ENCODE measurements around the gene THSD4.
A peak's percentile ranks its signal among the peaks of the same experiment; 100 is the strongest.

THSD4 gene

GRCh38 chr15:71191296-71191695, 76.0 kb downstream of the THSD4 start:
- no peaks in the 10 kb centered on the region for H3K9me3 ChIP-seq (ENCODE audit: control insufficient read depth, insufficient read depth, low read depth, low read length)
- H3K27ac ChIP-seq (ENCODE audit: low read depth, low read length): no peak overlapping the region
- H3K27me3 ChIP-seq (ENCODE audit: control insufficient read depth, insufficient read depth, low read length): no peaks in the 10 kb centered on the region
- no peak overlapping the region for H3K9ac ChIP-seq (ENCODE audit: low read length)
- H3K36me3 ChIP-seq (ENCODE audit: control insufficient read depth, insufficient read depth, low read length): no peaks in the 10 kb centered on the region
- H3K4me3 ChIP-seq (ENCODE audit: low read depth, low read length): no peak overlapping the region
- H3K4me1 ChIP-seq (ENCODE audit: control insufficient read depth, insufficient read depth, low read length): peaks cover 10% of the 10 kb centered on the region

GRCh38 chr15:71192816-71193215, 77.5 kb downstream of the THSD4 start:
- H3K36me3 ChIP-seq (ENCODE audit: control insufficient read depth, insufficient read depth, low read length): no peaks in the 10 kb centered on the region

GRCh38 chr15:71194286-71194685, 79.0 kb downstream of the THSD4 start:
- Histone ChIP-seq H3K9ac (ENCODE audit: low read length) (no peak overlapping the region), H3K27ac (ENCODE audit: low read depth, low read length) (no peak overlapping the region), H3K27me3 (ENCODE audit: control insufficient read depth, insufficient read depth, low read length) (no peaks in the 10 kb centered on the region), H3K36me3 (ENCODE audit: control insufficient read depth, insufficient read depth, low read length) (no peaks in the 10 kb centered on the region), H3K9me3 (ENCODE audit: control insufficient read depth, insufficient read depth, low read depth, low read length) (no peaks in the 10 kb centered on the region), H3K4me1 (ENCODE audit: control insufficient read depth, insufficient read depth, low read length) (no peaks in the 10 kb centered on the region), H3K4me3 (ENCODE audit: low read depth, low read length) (no peak overlapping the region)

More at GRCh38 chr15:71192816-71193215, 77.5 kb downstream of the THSD4 start:
- no peak overlapping the region for H3K27ac ChIP-seq (ENCODE audit: low read depth, low read length)
- no peak overlapping the region for H3K9ac ChIP-seq (ENCODE audit: low read length)
- no peaks in the 10 kb centered on the region for H3K27me3 ChIP-seq (ENCODE audit: control insufficient read depth, insufficient read depth, low read length)
- no peak overlapping the region for H3K4me3 ChIP-seq (ENCODE audit: low read depth, low read length)
- H3K9me3 ChIP-seq (ENCODE audit: control insufficient read depth, insufficient read depth, low read depth, low read length): no peaks in the 10 kb centered on the region
- peaks cover 1% of the 10 kb centered on the region; the same call in 1 of the 2 replicates for H3K4me1 ChIP-seq (ENCODE audit: control insufficient read depth, insufficient read depth, low read length)

GRCh38 chr15:71195242-71195641, 80.0 kb downstream of the THSD4 start:
- Histone ChIP-seq H3K4me1 (ENCODE audit: control insufficient read depth, insufficient read depth, low read length) (no peaks in the 10 kb centered on the region), H3K4me3 (ENCODE audit: low read depth, low read length) (no peak overlapping the region), H3K27ac (ENCODE audit: low read depth, low read length) (no peak overlapping the region), H3K27me3 (ENCODE audit: control insufficient read depth, insufficient read depth, low read length) (no peaks in the 10 kb centered on the region), H3K9ac (ENCODE audit: low read length) (no peak overlapping the region), H3K36me3 (ENCODE audit: control insufficient read depth, insufficient read depth, low read length) (no peaks in the 10 kb centered on the region), H3K9me3 (ENCODE audit: control insufficient read depth, insufficient read depth, low read depth, low read length) (no peaks in the 10 kb centered on the region)

GRCh38 chr15:71197620-71198019, 82.3 kb downstream of the THSD4 start:
- Histone ChIP-seq H3K27ac (ENCODE audit: low read depth, low read length) (no peak overlapping the region), H3K36me3 (ENCODE audit: control insufficient read depth, insufficient read depth, low read length) (no peaks in the 10 kb centered on the region), H3K4me3 (ENCODE audit: low read depth, low read length) (no peak overlapping the region), H3K4me1 (ENCODE audit: control insufficient read depth, insufficient read depth, low read length) (peaks cover 7% of the 10 kb centered on the region), H3K9me3 (ENCODE audit: control insufficient read depth, insufficient read depth, low read depth, low read length) (no peaks in the 10 kb centered on the region), H3K9ac (ENCODE audit: low read length) (no peak overlapping the region), H3K27me3 (ENCODE audit: control insufficient read depth, insufficient read depth, low read length) (no peaks in the 10 kb centered on the region)

- Histone ChIP-seq H3K4me3 (ENCODE audit: low read depth, low read length) (no peak overlapping the region), H3K4me1 (ENCODE audit: control insufficient read depth, insufficient read depth, low read length) (peaks cover 14% of the 10 kb centered on the region), H3K9me3 (ENCODE audit: control insufficient read depth, insufficient read depth, low read depth, low read length) (no peaks in the 10 kb centered on the region), H3K27me3 (ENCODE audit: control insufficient read depth, insufficient read depth, low read length) (no peaks in the 10 kb centered on the region), H3K27ac (ENCODE audit: low read depth, low read length) (no peak overlapping the region), H3K9ac (ENCODE audit: low read length) (no peak overlapping the region), H3K36me3 (ENCODE audit: control insufficient read depth, insufficient read depth, low read length) (no peaks in the 10 kb centered on the region)
Measured at GRCh38 chr15:71198846-71199245, 83.6 kb downstream of the THSD4 start.

- no peaks in the 10 kb centered on the region for H3K27me3 ChIP-seq (ENCODE audit: control insufficient read depth, insufficient read depth, low read length)
- no peaks in the 10 kb centered on the region for H3K9me3 ChIP-seq (ENCODE audit: control insufficient read depth, insufficient read depth, low read depth, low read length)
- no peak overlapping the region for H3K4me3 ChIP-seq (ENCODE audit: low read depth, low read length)
- H3K27ac ChIP-seq (ENCODE audit: low read depth, low read length): no peak overlapping the region
- H3K9ac ChIP-seq (ENCODE audit: low read length): no peak overlapping the region
- no peaks in the 10 kb centered on the region for H3K36me3 ChIP-seq (ENCODE audit: control insufficient read depth, insufficient read depth, low read length)
- peaks cover 22% of the 10 kb centered on the region for H3K4me1 ChIP-seq (ENCODE audit: control insufficient read depth, insufficient read depth, low read length)
Measured at GRCh38 chr15:71199384-71200351, 84.4 kb downstream of the THSD4 start.

GRCh38 chr15:71201477-71201876, 86.2 kb downstream of the THSD4 start:
- Histone ChIP-seq H3K4me1 (ENCODE audit: control insufficient read depth, insufficient read depth, low read length) (peaks cover 33% of the 10 kb centered on the region), H3K4me3 (ENCODE audit: low read depth, low read length) (no peak overlapping the region), H3K9ac (ENCODE audit: low read length) (no peak overlapping the region), H3K9me3 (ENCODE audit: control insufficient read depth, insufficient read depth, low read depth, low read length) (no peaks in the 10 kb centered on the region), H3K36me3 (ENCODE audit: control insufficient read depth, insufficient read depth, low read length) (no peaks in the 10 kb centered on the region), H3K27ac (ENCODE audit: low read depth, low read length) (no peak overlapping the region), H3K27me3 (ENCODE audit: control insufficient read depth, insufficient read depth, low read length) (no peaks in the 10 kb centered on the region)

- H3K4me1 ChIP-seq (ENCODE audit: control insufficient read depth, insufficient read depth, low read length): peaks cover 33% of the 10 kb centered on the region
- no peak overlapping the region for H3K4me3 ChIP-seq (ENCODE audit: low read depth, low read length)
- H3K36me3 ChIP-seq (ENCODE audit: control insufficient read depth, insufficient read depth, low read length): no peaks in the 10 kb centered on the region
- peak overlapping the region; percentile 73 for H3K9ac ChIP-seq (ENCODE audit: low read length)
- H3K9me3 ChIP-seq (ENCODE audit: control insufficient read depth, insufficient read depth, low read depth, low read length): no peaks in the 10 kb centered on the region
- peak overlapping the region; percentile 28 for H3K27ac ChIP-seq (ENCODE audit: low read depth, low read length)
- H3K27me3 ChIP-seq (ENCODE audit: control insufficient read depth, insufficient read depth, low read length): no peaks in the 10 kb centered on the region
Measured at GRCh38 chr15:71202712-71203111, 87.4 kb downstream of the THSD4 start.

- H3K27ac ChIP-seq (ENCODE audit: low read depth, low read length): peak overlapping the region; percentile 44; the same call in 1 of the 2 replicates
Measured at GRCh38 chr15:71203586-71204474, 88.6 kb downstream of the THSD4 start.

GRCh38 chr15:71207141-71207540, 91.9 kb downstream of the THSD4 start:
- Histone ChIP-seq H3K27me3 (ENCODE audit: control insufficient read depth, insufficient read depth, low read length) (no peaks in the 10 kb centered on the region), H3K36me3 (ENCODE audit: control insufficient read depth, insufficient read depth, low read length) (no peaks in the 10 kb centered on the region), H3K4me1 (ENCODE audit: control insufficient read depth, insufficient read depth, low read length) (peaks cover 31% of the 10 kb centered on the region)

More at GRCh38 chr15:71203586-71204474, 88.6 kb downstream of the THSD4 start:
- H3K4me1 ChIP-seq (ENCODE audit: control insufficient read depth, insufficient read depth, low read length): peaks cover 33% of the 10 kb centered on the region
- no peaks in the 10 kb centered on the region for H3K9me3 ChIP-seq (ENCODE audit: control insufficient read depth, insufficient read depth, low read depth, low read length)
- H3K27me3 ChIP-seq (ENCODE audit: control insufficient read depth, insufficient read depth, low read length): no peaks in the 10 kb centered on the region
- H3K4me3 ChIP-seq (ENCODE audit: low read depth, low read length): peak overlapping the region; percentile 21
- H3K9ac ChIP-seq (ENCODE audit: low read length): peak overlapping the region; percentile 50
- H3K36me3 ChIP-seq (ENCODE audit: control insufficient read depth, insufficient read depth, low read length): no peaks in the 10 kb centered on the region

More at GRCh38 chr15:71207141-71207540, 91.9 kb downstream of the THSD4 start:
- H3K27ac ChIP-seq (ENCODE audit: low read depth, low read length): no peak overlapping the region
- no peak overlapping the region for H3K4me3 ChIP-seq (ENCODE audit: low read depth, low read length)
- H3K9ac ChIP-seq (ENCODE audit: low read length): no peak overlapping the region
- no peaks in the 10 kb centered on the region for H3K9me3 ChIP-seq (ENCODE audit: control insufficient read depth, insufficient read depth, low read depth, low read length)

Data from HUES6 (cell line).